ENCODE data around the gene CSF2. TPM values are rescaled to one million over a fixed set of nuclear protein-coding genes. Genes with fewer than 3 reads are reported as not detected.

CSF2 gene
- total and polyA plus RNA-seq, 2 donors (not counting 1 experiment from before 2014, with no cell fraction given): not detected

DNA sequence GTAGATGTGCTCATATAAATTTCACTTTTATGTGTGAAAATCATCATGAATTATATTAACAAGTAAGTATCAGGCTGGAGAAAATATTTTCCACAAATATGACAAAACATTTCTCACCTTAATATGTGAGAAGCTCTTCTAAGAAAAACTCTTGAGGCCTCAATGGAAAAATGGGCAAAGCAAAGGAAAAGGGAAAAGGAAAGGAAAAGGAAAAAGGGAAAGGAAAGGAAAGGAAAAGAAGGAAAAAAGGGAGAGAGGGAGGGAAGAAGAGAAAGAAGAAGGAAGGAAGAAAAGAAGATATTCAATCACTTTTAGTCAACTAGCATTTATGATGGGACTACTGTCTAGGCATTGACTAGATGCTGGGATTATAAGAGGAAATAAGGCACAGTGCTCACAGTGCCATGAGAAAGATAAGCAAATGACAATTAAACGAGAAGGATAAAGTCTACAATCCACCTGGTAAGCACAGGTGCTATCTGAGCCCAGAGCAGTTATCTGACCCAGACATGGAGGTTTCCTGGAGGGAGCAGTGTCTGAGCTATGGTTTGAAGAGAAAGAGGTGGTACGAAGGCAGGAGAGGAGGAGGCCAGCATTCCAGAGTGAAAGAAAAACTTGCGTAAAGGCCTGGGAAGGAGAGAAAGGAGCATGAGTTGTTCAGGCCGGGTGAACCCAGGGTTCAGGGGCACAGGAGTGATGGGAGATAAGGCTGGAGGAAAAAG, 43.8 kb upstream of the CSF2 start:
- ATAC-seq (ENCODE audit: low read depth) (no peak), DNase-seq (no peak)
- no peaks in the 10 kb centered on the region for H4K20me1 ChIP-seq (ENCODE audit: control insufficient read depth, insufficient read depth, low read length, poor library complexity, severe bottlenecking)
- H3K36me3 ChIP-seq (replicated peaks in 1 of 2; ENCODE audit: control extremely low read depth in 1 of 2, control insufficient read depth in 1 of 2, extremely low read depth in 1 of 2, insufficient read depth in 2 of 2, low read length in 1 of 2): no peaks in the 10 kb centered on the region
- H3K9me3 ChIP-seq (ENCODE audit: control extremely low read depth in 1 of 3, control insufficient read depth in 2 of 3, insufficient read depth in 1 of 3, low read length in 2 of 3): peaks cover 0 to 3% (median 0%) of the 10 kb centered on the region in 3 donors
- H3K4me2 ChIP-seq (replicated peaks; ENCODE audit: low read depth, low read length, poor library complexity, severe bottlenecking): no peak overlapping the region
- Mint-ChIP-seq H3K27ac (no peak overlapping the region), H3K9me3 (ENCODE audit: insufficient read depth) (peaks cover 7% of the 10 kb centered on the region), H3K27me3 (peaks cover 41% of the 10 kb centered on the region), H3K4me1 (no peaks in the 10 kb centered on the region), H3K4me3 (no peak overlapping the region)
- H3K9ac ChIP-seq (ENCODE audit: low read length): no peak overlapping the region
- ChIA-PET CTCF (interaction anchor here (0.5 to 0.7 kb wide), 2 partner anchors 72 to 338 kb away, joined by 3 to 6 read pairs; no protein-coding TSS in a partner anchor), POLR2A (no interaction called here)
- TF ChIP-seq, protein P1, sequence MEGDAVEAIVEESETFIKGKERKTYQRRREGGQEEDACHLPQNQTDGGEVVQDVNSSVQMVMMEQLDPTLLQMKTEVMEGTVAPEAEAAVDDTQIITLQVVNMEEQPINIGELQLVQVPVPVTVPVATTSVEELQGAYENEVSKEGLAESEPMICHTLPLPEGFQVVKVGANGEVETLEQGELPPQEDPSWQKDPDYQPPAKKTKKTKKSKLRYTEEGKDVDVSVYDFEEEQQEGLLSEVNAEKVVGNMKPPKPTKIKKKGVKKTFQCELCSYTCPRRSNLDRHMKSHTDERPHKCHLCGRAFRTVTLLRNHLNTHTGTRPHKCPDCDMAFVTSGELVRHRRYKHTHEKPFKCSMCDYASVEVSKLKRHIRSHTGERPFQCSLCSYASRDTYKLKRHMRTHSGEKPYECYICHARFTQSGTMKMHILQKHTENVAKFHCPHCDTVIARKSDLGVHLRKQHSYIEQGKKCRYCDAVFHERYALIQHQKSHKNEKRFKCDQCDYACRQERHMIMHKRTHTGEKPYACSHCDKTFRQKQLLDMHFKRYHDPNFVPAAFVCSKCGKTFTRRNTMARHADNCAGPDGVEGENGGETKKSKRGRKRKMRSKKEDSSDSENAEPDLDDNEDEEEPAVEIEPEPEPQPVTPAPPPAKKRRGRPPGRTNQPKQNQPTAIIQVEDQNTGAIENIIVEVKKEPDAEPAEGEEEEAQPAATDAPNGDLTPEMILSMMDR (IDR thresholded peaks at IDR 0.05): no peak
- no peak for TF ChIP-seq EZH2 (IDR thresholded peaks at IDR 0.05; ENCODE audit: borderline replicate concordance, insufficient read depth, low read depth, low read length, poor library complexity, severe bottlenecking)
- no peaks in the 10 kb centered on the region for H3K79me2 ChIP-seq (ENCODE audit: control insufficient read depth, insufficient read depth, low read length)
- intact Hi-C loops (cut with micrococcal nuclease): no loop called here
- no peak overlapping the region for H3K4me3 ChIP-seq (ENCODE audit: control extremely low read depth in 1 of 5, extremely low read depth in 1 of 5, insufficient read depth in 1 of 5, low read depth in 2 of 5, low read length in 4 of 5)
- no peak overlapping the region for H2AFZ ChIP-seq (ENCODE audit: insufficient read depth, low read depth, low read length, poor library complexity, severe bottlenecking)
- H3K27ac ChIP-seq (ENCODE audit: low read length in 2 of 2): no peak overlapping the region
- H3K27me3 ChIP-seq (replicated peaks in 1 of 4; ENCODE audit: control extremely low read depth in 1 of 4, control insufficient read depth in 3 of 4, insufficient read depth in 4 of 4, low read length in 3 of 4): peaks cover 0 to 11% (median 1%) of the 10 kb centered on the region in 4 experiments
- no peaks in the 10 kb centered on the region for H3K4me1 ChIP-seq (ENCODE audit: control insufficient read depth in 2 of 2, insufficient read depth in 2 of 2, low read length in 2 of 2)
- 96% methylated on average over 4 of the region's 4 CpGs for WGBS (ENCODE audit: insufficient coverage)

DNA sequence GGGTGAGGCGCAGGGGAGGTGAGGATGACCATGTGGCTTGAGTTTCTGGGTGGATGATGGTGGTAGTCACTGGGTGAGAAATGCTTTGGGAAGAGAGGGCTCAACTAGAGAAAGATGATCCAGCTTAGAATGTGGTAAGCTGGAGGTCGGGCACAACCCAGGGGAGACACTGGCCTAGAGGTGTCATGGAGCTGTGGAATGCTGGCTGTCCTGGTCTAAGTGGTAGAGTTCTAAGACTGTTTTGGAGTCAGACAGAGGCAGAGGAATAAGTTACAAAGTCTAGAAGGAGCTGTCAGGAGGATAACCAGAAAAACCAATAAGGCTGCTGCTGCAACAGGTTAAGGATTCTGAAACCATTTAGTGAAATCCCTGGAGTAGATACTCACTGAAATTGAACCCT, 43.0 kb upstream of the CSF2 start:
- TF ChIP-seq, protein P1 (IDR thresholded peaks at IDR 0.05): no peak
- no peak for TF ChIP-seq EZH2 (IDR thresholded peaks at IDR 0.05; ENCODE audit: borderline replicate concordance, insufficient read depth, low read depth, low read length, poor library complexity, severe bottlenecking)
- Histone ChIP-seq H3K9ac (ENCODE audit: low read length) (no peak overlapping the region), H3K4me1 (ENCODE audit: control insufficient read depth in 2 of 2, insufficient read depth in 2 of 2, low read length in 2 of 2) (no peaks in the 10 kb centered on the region), H3K36me3 (replicated peaks in 1 of 2; ENCODE audit: control extremely low read depth in 1 of 2, control insufficient read depth in 1 of 2, extremely low read depth in 1 of 2, insufficient read depth in 2 of 2, low read length in 1 of 2) (no peaks in the 10 kb centered on the region), H4K20me1 (ENCODE audit: control insufficient read depth, insufficient read depth, low read length, poor library complexity, severe bottlenecking) (no peaks in the 10 kb centered on the region), H3K27ac (ENCODE audit: low read length in 2 of 2) (no peak overlapping the region), H3K4me3 (ENCODE audit: control extremely low read depth in 1 of 5, extremely low read depth in 1 of 5, insufficient read depth in 1 of 5, low read depth in 2 of 5, low read length in 4 of 5) (no peak overlapping the region), H2AFZ (ENCODE audit: insufficient read depth, low read depth, low read length, poor library complexity, severe bottlenecking) (no peak overlapping the region), H3K4me2 (replicated peaks; ENCODE audit: low read depth, low read length, poor library complexity, severe bottlenecking) (no peak overlapping the region), H3K79me2 (ENCODE audit: control insufficient read depth, insufficient read depth, low read length) (no peaks in the 10 kb centered on the region), H3K9me3 (ENCODE audit: control extremely low read depth in 1 of 3, control insufficient read depth in 2 of 3, insufficient read depth in 1 of 3, low read length in 2 of 3) (peaks cover 0 to 6% (median 0%) of the 10 kb centered on the region in 3 donors), H3K27me3 (replicated peaks in 1 of 4; ENCODE audit: control extremely low read depth in 1 of 4, control insufficient read depth in 3 of 4, insufficient read depth in 4 of 4, low read length in 3 of 4) (peaks cover 0 to 11% (median 1%) of the 10 kb centered on the region in 4 experiments)
- Mint-ChIP-seq H3K9me3 (ENCODE audit: insufficient read depth) (peaks cover 7% of the 10 kb centered on the region), H3K27me3 (peaks cover 41% of the 10 kb centered on the region), H3K4me1 (no peaks in the 10 kb centered on the region), H3K4me3 (no peak overlapping the region), H3K27ac (no peak overlapping the region)
- POLR2A ChIA-PET: no interaction called here
- intact Hi-C loops (cut with micrococcal nuclease): no loop called here
- DNase-seq (no peak), ATAC-seq (ENCODE audit: low read depth) (no peak)
- WGBS (ENCODE audit: insufficient coverage): 94% methylated on average over 2 of the region's 2 CpGs
- CTCF ChIA-PET: interaction anchor here (0.5 kb wide), 1 partner anchor 339 kb away, joined by 6 read pairs; no protein-coding TSS in a partner anchor

All from B cell (primary cell).